ENCODE data around the gene LINC01488.

LINC01488 gene

DNA sequence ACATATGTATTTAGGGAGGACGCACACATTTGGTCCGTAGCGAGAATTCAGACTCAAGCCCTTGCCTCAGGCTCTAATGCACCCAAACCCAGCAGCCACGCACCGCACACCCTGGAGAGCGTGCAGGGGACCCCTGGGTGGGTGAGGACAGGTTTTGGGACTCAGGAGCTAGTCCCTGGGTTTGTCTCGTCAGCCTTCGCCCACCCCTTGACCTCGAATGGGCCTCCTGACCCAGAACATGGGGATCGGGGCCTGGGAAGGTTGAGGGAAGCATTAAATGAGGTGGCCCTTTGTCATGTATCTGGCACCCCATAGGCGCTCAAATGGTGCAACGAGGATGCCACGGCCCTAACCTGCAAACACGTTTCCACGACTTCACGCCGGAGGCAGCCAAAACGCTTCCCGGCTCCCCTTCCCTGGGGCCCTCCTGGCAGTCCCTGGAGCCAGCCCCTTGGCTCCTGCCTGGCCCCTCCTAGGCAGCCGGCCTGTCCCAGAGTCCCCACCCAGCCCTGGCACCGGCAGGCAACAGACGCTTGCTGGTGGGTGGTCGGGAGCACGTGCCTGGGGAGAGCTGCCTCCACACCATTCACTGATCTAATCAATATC, 5.5 kb upstream of the LINC01488 start:
- H3K27ac ChIP-seq: no peak overlapping the region
- TF ChIP-seq ZFX (IDR thresholded peaks at IDR 0.05) (no peak), CTCF (conservative IDR thresholded peaks at IDR 0.05) (no peak)

GRCh38 chr11:69476509-69476961, 4.9 kb upstream of the LINC01488 start:
- TF ChIP-seq CTCF (conservative IDR thresholded peaks at IDR 0.05) (no peak), ZFX (IDR thresholded peaks at IDR 0.05) (no peak)
- no peak overlapping the region for H3K27ac ChIP-seq

DNA sequence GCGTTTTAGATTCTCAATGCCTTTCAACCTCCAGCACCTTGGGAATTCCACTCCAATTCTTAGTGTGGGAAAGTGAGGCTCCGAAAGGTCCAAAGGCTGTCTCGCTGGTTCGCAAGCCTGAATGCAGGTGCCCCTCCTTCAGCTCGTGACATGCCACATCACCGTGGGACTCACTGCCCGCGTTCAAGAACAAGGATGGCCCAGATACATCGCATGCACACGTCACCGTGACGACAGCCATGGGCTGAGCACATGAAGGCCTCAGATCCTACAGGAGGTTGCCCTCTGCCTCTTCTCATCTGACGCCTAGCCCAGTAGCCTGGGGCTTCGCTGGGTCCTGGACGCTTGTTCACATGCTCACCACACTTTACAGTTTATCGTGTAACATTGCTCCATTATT, 4.4 kb upstream of the LINC01488 start:
- H3K27ac ChIP-seq: no peak overlapping the region
- no peak for TF ChIP-seq ZFX (IDR thresholded peaks at IDR 0.05)
- no peak for TF ChIP-seq CTCF (conservative IDR thresholded peaks at IDR 0.05)

DNA sequence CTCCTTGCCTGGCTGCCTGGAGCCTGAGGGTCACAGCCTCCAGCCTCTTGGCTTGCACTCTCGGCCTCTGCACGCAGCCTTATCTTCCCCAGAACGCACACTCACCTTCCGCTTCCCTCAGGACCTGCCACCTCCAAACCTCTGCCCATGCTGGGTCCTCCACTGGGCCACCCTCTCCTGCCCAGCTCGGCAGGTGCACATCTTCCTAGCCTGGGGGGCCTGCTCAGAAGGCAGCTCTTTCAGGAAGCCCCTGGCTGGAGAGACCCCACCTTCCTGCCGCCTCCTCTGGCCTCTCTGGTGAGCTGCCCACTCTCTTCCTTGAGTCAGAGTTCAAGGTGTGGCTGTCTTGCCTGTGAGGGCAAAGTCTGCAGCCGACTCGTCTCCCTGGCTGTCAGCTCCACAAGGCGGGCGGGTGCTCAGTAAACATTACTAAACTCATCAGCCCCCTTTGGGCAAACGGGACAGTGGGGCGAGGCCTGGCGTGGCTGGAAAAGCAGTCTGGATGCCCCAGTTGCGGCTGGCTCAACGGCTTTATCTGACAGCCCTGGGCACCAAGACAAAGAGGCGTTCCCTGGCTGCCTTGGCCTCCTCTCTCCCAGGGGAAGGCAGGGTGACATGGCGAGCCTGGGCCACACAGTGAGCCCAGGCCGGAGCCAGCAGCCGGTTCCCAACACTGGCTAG, 1.7 kb upstream of the LINC01488 start:
- no peak overlapping the region for H3K27ac ChIP-seq
- TF ChIP-seq CTCF (conservative IDR thresholded peaks at IDR 0.05) (no peak), ZFX (IDR thresholded peaks at IDR 0.05) (no peak)

DNA sequence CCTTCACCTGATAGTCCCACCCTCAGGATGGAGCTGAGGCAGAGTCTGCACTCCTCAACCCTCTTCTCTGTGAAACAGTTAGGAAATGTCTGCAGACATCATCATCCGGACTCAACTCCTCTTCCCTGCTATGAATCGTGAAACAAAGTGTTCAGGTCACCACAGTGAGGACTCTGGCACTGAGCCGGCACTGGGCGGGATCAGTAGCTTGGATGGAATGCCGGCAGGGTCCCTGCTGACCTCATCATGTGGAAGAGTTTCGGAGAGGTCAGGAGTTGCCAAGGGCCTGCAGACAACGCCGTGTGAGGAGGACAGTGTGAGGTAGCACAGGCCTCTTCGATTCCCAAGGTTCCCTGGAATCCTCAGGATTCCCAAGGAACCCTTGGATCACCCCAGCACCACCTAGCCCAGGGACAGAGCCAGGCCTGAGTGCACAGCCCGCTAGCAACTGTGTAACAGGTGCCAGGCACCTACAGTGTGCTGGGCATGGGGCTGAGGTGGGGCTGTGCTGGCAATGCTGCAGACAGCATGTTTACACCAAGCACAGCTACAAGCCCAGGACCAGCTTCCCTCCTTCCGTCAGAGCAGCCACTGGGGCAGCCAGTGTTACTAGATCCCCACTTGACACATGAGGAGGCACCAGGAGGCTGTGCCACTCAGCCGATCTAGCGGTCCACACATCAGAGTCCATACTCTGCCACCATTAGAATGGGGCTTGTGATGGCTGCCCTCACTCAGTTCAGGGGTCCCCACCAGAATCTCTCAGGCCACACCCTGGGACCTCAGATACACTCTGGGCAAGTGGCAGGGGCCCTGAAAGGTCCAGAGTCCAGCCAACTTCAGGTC, 693 bp upstream of the LINC01488 start:
- H3K27ac ChIP-seq: no peak overlapping the region
- TF ChIP-seq ZFX (IDR thresholded peaks at IDR 0.05): no peak
- TF ChIP-seq CTCF (conservative IDR thresholded peaks at IDR 0.05): no peak

GRCh38 chr11:69482322-69482721, 859 bp downstream of the LINC01488 start:
- no peak overlapping the region for H3K27ac ChIP-seq

More at GRCh38 chr11:69482322-69482721, 859 bp downstream of the LINC01488 start:
- 0 out of 2 replicates have a peak, but pooled peaks have one; percentile 8 for TF ChIP-seq ZFX (IDR thresholded peaks at IDR 0.05)
- TF ChIP-seq CTCF (conservative IDR thresholded peaks at IDR 0.05): no peak
